HEK293 (cell line): ENCODE results near the gene SAE1.
A peak's percentile ranks its signal among the peaks of the same experiment; 100 is the strongest.

Experiments
- CTCF ChIA-PET: fragments of 350-600 bp; formaldehyde crosslinking; extraction: SDS; loops from one replicate; lab custom pipeline; 2021; ENCODE audit warnings: antibody characterized with exemption; lab: Yijun Ruan, JAX
- POLR2A ChIA-PET: fragments of 300-600 bp; formaldehyde crosslinking; extraction: SDS; loops from one replicate; lab custom pipeline; 2020; ENCODE audit warnings: antibody characterized with exemption, inconsistent platforms; lab: Yijun Ruan, JAX
- H3K27ac ChIP-seq: fragments of 200-500 bp; sonication (Bioruptor generic); 2 replicates; pipeline ENCODE4 v1.5.1; 2014; ENCODE audit warnings: low read depth, low read length, control low read depth, inconsistent platforms; ENCODE audit errors: extremely low read depth
- H3K36me3 ChIP-seq, 2 experiments: fragments of 200-500 bp in 1 of 2; sonication (Bioruptor generic) in 1 of 2; 1 replicate in 1 of 2; 2 replicates in 1 of 2; pipeline ENCODE4 v1.5.1; 2014 to 2017; ENCODE audit warnings: inconsistent platforms in 2 of 2, low read length in 2 of 2; ENCODE audit not compliant: control insufficient read depth in 2 of 2, insufficient read depth in 1 of 2
- H3K4me1 ChIP-seq: fragments of 200-500 bp; sonication (Bioruptor generic); 2 replicates; pipeline ENCODE4 v1.5.1; 2014; ENCODE audit warnings: mild to moderate bottlenecking, low read length, inconsistent platforms; ENCODE audit not compliant: control insufficient read depth, insufficient read depth
- H3K4me3 ChIP-seq: 2 replicates; pipeline ENCODE4 v1.5.1; 2011; ENCODE audit warnings: low read depth, mild to moderate bottlenecking, control low read depth, low read length, moderate library complexity
- H3K9me3 ChIP-seq: fragments of 200-500 bp; sonication (Bioruptor generic); 2 replicates; pipeline ENCODE4 v1.5.1; 2014; ENCODE audit warnings: low read depth, low read length, inconsistent platforms; ENCODE audit not compliant: control insufficient read depth, insufficient read depth
- GFI1B ChIP-seq: fragments of 450-650 bp; formaldehyde crosslinking; IDR thresholded peaks from 2 replicates; pipeline ENCODE4 v1.5.1; 2016; ENCODE audit warnings: missing biosample characterization, missing genetic modification characterization
- MZF1 ChIP-seq: fragments of 450-650 bp; formaldehyde crosslinking; IDR thresholded peaks from 2 replicates; pipeline ENCODE4 v1.5.1; 2017; ENCODE audit warnings: missing biosample characterization, missing genetic modification characterization, borderline replicate concordance
- PRDM4 ChIP-seq: fragments of 450-650 bp; formaldehyde crosslinking; IDR thresholded peaks from 2 replicates; pipeline ENCODE4 v1.5.1; 2017; ENCODE audit warnings: missing biosample characterization, missing genetic modification characterization
- YY2 ChIP-seq: fragments of 450-650 bp; formaldehyde crosslinking; IDR thresholded peaks from 2 replicates; pipeline ENCODE4 v1.5.1; 2016; ENCODE audit warnings: missing biosample characterization, missing genetic modification characterization
- ZFP37 ChIP-seq: fragments of 450-650 bp; formaldehyde crosslinking; IDR thresholded peaks from 2 replicates; pipeline ENCODE4 v1.5.1; 2016; ENCODE audit warnings: missing biosample characterization, missing genetic modification characterization
- ZFP41 ChIP-seq: fragments of 450-650 bp; formaldehyde crosslinking; IDR thresholded peaks from 2 replicates; pipeline ENCODE4 v1.5.1; 2016; ENCODE audit warnings: missing biosample characterization, missing genetic modification characterization, borderline replicate concordance
- ZNF16 ChIP-seq: fragments of 450-650 bp; formaldehyde crosslinking; IDR thresholded peaks from 2 replicates; pipeline ENCODE4 v1.5.1; 2016; ENCODE audit warnings: low read depth, missing biosample characterization, missing genetic modification characterization
- ZNF169 ChIP-seq: fragments of 450-650 bp; formaldehyde crosslinking; IDR thresholded peaks from 2 replicates; pipeline ENCODE4 v1.5.1; 2016; ENCODE audit warnings: missing biosample characterization, missing genetic modification characterization
- ZNF184 ChIP-seq: fragments of 450-650 bp; IDR thresholded peaks from 2 replicates; pipeline ENCODE4 v1.5.1; 2018; ENCODE audit warnings: missing biosample characterization, mild to moderate bottlenecking, missing genetic modification characterization
- ZNF2 ChIP-seq: fragments of 450-650 bp; formaldehyde crosslinking; IDR thresholded peaks from 2 replicates; pipeline ENCODE4 v1.5.1; 2016; ENCODE audit warnings: missing biosample characterization, missing genetic modification characterization
- ZNF311 ChIP-seq: fragments of 450-650 bp; formaldehyde crosslinking; IDR thresholded peaks from 2 replicates; pipeline ENCODE4 v1.5.1; 2017; ENCODE audit warnings: missing biosample characterization, missing genetic modification characterization, borderline replicate concordance
- ZNF335 ChIP-seq: fragments of 450-650 bp; formaldehyde crosslinking; conservative IDR thresholded peaks from 2 replicates; pipeline ENCODE4 v1.5.1; 2016; ENCODE audit warnings: missing biosample characterization, missing genetic modification characterization
- ZNF391 ChIP-seq: fragments of 450-650 bp; formaldehyde crosslinking; IDR thresholded peaks from 2 replicates; pipeline ENCODE4 v1.5.1; 2016; ENCODE audit warnings: low read depth, missing biosample characterization, missing genetic modification characterization, borderline replicate concordance
- ZNF423 ChIP-seq: fragments of 450-650 bp; formaldehyde crosslinking; IDR thresholded peaks from 2 replicates; pipeline ENCODE4 v1.5.1; 2016; ENCODE audit warnings: missing biosample characterization, missing genetic modification characterization
- ZNF488 ChIP-seq: fragments of 450-650 bp; formaldehyde crosslinking; IDR thresholded peaks from 2 replicates; pipeline ENCODE4 v1.5.1; 2016; ENCODE audit warnings: missing biosample characterization, missing genetic modification characterization
- ZNF501 ChIP-seq: fragments of 450-650 bp; formaldehyde crosslinking; IDR thresholded peaks from 2 replicates; pipeline ENCODE4 v1.5.1; 2016; ENCODE audit warnings: missing biosample characterization, missing genetic modification characterization
- ZNF660 ChIP-seq: fragments of 450-650 bp; IDR thresholded peaks from 2 replicates; pipeline ENCODE4 v1.5.1; 2018; ENCODE audit warnings: missing biosample characterization, mild to moderate bottlenecking, missing genetic modification characterization
- ZNF776 ChIP-seq: fragments of 450-650 bp; formaldehyde crosslinking; IDR thresholded peaks from 2 replicates; pipeline ENCODE4 v1.5.0; 2017; ENCODE audit warnings: missing biosample characterization, missing genetic modification characterization, borderline replicate concordance
- ZNF791 ChIP-seq: fragments of 450-650 bp; formaldehyde crosslinking; IDR thresholded peaks from 2 replicates; pipeline ENCODE4 v1.5.1; 2016; ENCODE audit warnings: missing biosample characterization, missing genetic modification characterization
- TF ChIP-seq, protein P1 (sequence below): fragments of 450-650 bp; formaldehyde crosslinking; IDR thresholded peaks from 2 replicates; pipeline ENCODE4 v1.5.1; 2016; ENCODE audit warnings: missing biosample characterization, missing genetic modification characterization
- TF ChIP-seq, protein P2 (sequence below): fragments of 450-650 bp; formaldehyde crosslinking; IDR thresholded peaks from 2 replicates; pipeline ENCODE4 v1.5.1; 2016; ENCODE audit warnings: missing biosample characterization, missing genetic modification characterization
- TF ChIP-seq, protein P3 (sequence below): fragments of 450-650 bp; formaldehyde crosslinking; IDR thresholded peaks from 2 replicates; pipeline ENCODE4 v1.5.1; 2016; ENCODE audit warnings: missing biosample characterization, missing genetic modification characterization
- TF ChIP-seq, protein P4 (sequence below): fragments of 450-650 bp; formaldehyde crosslinking; IDR thresholded peaks from 2 replicates; pipeline ENCODE4 v1.5.1; 2016; ENCODE audit warnings: missing biosample characterization, missing genetic modification characterization

Gene SAE1

GRCh38 chr19:47228937-47229675 is 98.5 kb downstream of the SAE1 start:
- CTCF ChIA-PET, result interaction anchor here (1.8 to 7.6 kb wide), 2 partner anchors 18 to 19 kb away, joined by 10 to 86 read pairs; no protein-coding TSS in a partner anchor
- POLR2A ChIA-PET, result interaction anchor here (0.5 to 6.8 kb wide), 6 partner anchors 12 to 116 kb away, joined by 3 to 112 read pairs (median 5); partner anchors contain the start of gene ZC3H4
- H3K9me3 ChIP-seq, result no peaks in the 10 kb centered on the region
- H3K27ac ChIP-seq, result peak overlapping the region; percentile 92
- peaks cover 6 to 11% of the 10 kb centered on the region in 2 experiments; a peak in 2 of 3 replicates for H3K36me3 ChIP-seq
- peak overlapping the region; percentile 91 for H3K4me3 ChIP-seq
- peaks cover 29% of the 10 kb centered on the region for H3K4me1 ChIP-seq
- TF ChIP-seq, protein P1, sequence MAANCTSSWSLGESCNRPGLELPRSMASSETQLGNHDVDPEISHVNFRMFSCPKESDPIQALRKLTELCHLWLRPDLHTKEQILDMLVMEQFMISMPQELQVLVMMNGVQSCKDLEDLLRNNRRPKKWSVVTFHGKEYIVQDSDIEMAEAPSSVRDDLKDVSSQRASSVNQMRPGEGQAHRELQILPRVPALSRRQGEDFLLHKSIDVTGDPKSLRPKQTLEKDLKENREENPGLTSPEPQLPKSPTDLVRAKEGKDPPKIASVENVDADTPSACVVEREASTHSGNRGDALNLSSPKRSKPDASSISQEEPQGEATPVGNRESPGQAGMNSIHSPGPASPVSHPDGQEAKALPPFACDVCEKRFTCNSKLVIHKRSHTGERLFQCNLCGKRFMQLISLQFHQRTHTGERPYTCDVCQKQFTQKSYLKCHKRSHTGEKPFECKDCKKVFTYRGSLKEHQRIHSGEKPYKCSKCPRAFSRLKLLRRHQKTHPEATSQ (tag by site-specific recombination), result no peak
- TF ChIP-seq MZF1 (peak; percentile 25; the same call in 1 of the 2 replicates), ZNF776 (tag by site-specific recombination) (peak; percentile 39; the same call in 1 of the 2 replicates), ZNF169 (tag by site-specific recombination) (peak; percentile 87), ZNF391 (tag by site-specific recombination) (peak; percentile 83), ZNF2 (tag by site-specific recombination) (peak; percentile 50), YY2 (tag by site-specific recombination) (peak; percentile 72), ZFP37 (no peak), ZNF16 (no peak), ZNF184 (tag by site-specific recombination) (no peak), ZNF488 (tag by site-specific recombination) (0 out of 2 replicates have a peak, but pooled peaks have one; percentile 24), GFI1B (tag by site-specific recombination) (0 out of 2 replicates have a peak, but pooled peaks have one; percentile 5), ZNF660 (tag by site-specific recombination) (no peak), ZNF791 (peak; percentile 10; the same call in 1 of the 2 replicates), ZNF501 (tag by site-specific recombination) (peak; percentile 51; the same call in 1 of the 2 replicates), ZNF423 (no peak), ZNF335 (peak; percentile 71; the same call in 1 of the 2 replicates), ZFP41 (tag by site-specific recombination) (0 out of 2 replicates have a peak, but pooled peaks have one; percentile 48), ZNF311 (tag by site-specific recombination) (peak; percentile 96; the same call in 1 of the 2 replicates), PRDM4 (tag by site-specific recombination) (no peak)
- TF ChIP-seq, protein P2, sequence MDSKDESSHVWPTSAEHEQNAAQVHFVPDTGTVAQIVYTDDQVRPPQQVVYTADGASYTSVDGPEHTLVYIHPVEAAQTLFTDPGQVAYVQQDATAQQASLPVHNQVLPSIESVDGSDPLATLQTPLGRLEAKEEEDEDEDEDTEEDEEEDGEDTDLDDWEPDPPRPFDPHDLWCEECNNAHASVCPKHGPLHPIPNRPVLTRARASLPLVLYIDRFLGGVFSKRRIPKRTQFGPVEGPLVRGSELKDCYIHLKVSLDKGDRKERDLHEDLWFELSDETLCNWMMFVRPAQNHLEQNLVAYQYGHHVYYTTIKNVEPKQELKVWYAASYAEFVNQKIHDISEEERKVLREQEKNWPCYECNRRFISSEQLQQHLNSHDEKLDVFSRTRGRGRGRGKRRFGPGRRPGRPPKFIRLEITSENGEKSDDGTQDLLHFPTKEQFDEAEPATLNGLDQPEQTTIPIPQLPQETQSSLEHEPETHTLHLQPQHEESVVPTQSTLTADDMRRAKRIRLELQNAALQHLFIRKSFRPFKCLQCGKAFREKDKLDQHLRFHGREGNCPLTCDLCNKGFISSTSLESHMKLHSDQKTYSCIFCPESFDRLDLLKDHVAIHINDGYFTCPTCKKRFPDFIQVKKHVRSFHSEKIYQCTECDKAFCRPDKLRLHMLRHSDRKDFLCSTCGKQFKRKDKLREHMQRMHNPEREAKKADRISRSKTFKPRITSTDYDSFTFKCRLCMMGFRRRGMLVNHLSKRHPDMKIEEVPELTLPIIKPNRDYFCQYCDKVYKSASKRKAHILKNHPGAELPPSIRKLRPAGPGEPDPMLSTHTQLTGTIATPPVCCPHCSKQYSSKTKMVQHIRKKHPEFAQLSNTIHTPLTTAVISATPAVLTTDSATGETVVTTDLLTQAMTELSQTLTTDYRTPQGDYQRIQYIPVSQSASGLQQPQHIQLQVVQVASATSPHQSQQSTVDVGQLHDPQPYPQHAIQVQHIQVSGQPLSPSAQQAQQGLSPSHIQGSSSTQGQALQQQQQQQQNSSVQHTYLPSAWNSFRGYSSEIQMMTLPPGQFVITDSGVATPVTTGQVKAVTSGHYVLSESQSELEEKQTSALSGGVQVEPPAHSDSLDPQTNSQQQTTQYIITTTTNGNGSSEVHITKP (tag by site-specific recombination), result peak; percentile 77
- TF ChIP-seq, protein P3, sequence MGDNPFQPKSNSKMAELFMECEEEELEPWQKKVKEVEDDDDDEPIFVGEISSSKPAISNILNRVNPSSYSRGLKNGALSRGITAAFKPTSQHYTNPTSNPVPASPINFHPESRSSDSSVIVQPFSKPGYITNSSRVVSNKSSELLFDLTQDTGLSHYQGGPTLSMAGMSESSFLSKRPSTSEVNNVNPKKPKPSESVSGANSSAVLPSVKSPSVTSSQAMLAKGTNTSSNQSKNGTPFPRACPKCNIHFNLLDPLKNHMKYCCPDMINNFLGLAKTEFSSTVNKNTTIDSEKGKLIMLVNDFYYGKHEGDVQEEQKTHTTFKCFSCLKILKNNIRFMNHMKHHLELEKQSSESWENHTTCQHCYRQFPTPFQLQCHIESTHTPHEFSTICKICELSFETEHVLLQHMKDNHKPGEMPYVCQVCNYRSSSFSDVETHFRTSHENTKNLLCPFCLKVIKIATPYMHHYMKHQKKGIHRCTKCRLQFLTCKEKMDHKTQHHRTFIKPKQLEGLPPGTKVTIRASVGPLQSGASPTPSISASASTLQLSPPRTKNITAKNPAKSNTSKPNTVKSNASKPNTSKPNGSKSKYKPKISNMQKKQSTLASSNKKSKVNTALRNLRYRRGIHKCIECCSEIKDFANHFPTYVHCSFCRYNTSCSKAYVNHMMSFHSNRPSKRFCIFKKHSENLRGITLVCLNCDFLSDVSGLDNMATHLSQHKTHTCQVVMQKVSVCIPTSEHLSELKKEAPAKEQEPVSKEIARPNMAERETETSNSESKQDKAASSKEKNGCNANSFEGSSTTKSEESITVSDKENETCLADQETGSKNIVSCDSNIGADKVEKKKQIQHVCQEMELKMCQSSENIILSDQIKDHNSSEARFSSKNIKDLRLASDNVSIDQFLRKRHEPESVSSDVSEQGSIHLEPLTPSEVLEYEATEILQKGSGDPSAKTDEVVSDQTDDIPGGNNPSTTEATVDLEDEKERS, result peak; percentile 91
- TF ChIP-seq, protein P4, sequence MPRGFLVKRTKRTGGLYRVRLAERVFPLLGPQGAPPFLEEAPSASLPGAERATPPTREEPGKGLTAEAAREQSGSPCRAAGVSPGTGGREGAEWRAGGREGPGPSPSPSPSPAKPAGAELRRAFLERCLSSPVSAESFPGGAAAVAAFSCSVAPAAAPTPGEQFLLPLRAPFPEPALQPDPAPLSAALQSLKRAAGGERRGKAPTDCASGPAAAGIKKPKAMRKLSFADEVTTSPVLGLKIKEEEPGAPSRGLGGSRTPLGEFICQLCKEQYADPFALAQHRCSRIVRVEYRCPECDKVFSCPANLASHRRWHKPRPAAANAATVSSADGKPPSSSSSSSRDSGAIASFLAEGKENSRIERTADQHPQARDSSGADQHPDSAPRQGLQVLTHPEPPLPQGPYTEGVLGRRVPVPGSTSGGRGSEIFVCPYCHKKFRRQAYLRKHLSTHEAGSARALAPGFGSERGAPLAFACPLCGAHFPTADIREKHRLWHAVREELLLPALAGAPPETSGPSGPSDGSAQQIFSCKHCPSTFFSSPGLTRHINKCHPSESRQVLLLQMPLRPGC (tag by site-specific recombination), result peak; percentile 53
